HG03432 (cell line): ENCODE data around the gene KLHL1.

Experiments used
- ATAC-seq: cut with Tn5 transposase; IDR thresholded peaks from one replicate; pipeline ENCODE4 v1.9.1; 2021; ENCODE audit warnings: mild to moderate bottlenecking, moderate library complexity; ENCODE audit not compliant: unreplicated experiment

The KLHL1 gene

GRCh38 chr13:69879936-69880335 is 228.3 kb downstream of the KLHL1 start:
- no peak for ATAC-seq

- no peak for ATAC-seq
These were observed 235.8 kb downstream of the KLHL1 start for GRCh38 chr13:69872321-69873047.

- no peak for ATAC-seq
These were observed 241.7 kb downstream of the KLHL1 start for GRCh38 chr13:69866555-69866954.

- ATAC-seq, result peak; percentile 92
These were observed 250.9 kb downstream of the KLHL1 start for GRCh38 chr13:69857183-69857821.

GRCh38 chr13:69856331-69856730 is 251.9 kb downstream of the KLHL1 start:
- ATAC-seq, result no peak

- no peak for ATAC-seq
These were observed 279.7 kb downstream of the KLHL1 start for GRCh38 chr13:69828527-69828926.

- ATAC-seq, result no peak
These were observed 288.1 kb downstream of the KLHL1 start for GRCh38 chr13:69820180-69820579.

- ATAC-seq, result no peak
These were observed 290.9 kb downstream of the KLHL1 start for GRCh38 chr13:69817333-69817869.

- ATAC-seq, result no peak
These were observed 299.1 kb downstream of the KLHL1 start for GRCh38 chr13:69809152-69809551.

- ATAC-seq, result no peak
These were observed 312.0 kb downstream of the KLHL1 start for GRCh38 chr13:69796256-69796655.

GRCh38 chr13:69793783-69794453 is 314.3 kb downstream of the KLHL1 start:
- no peak for ATAC-seq

- ATAC-seq, result no peak
These were observed 331.3 kb downstream of the KLHL1 start for GRCh38 chr13:69776937-69777336.

- ATAC-seq, result no peak
These were observed 338.6 kb downstream of the KLHL1 start for GRCh38 chr13:69769608-69770007.

GRCh38 chr13:69761581-69761980 is 346.7 kb downstream of the KLHL1 start:
- ATAC-seq, result no peak

- no peak for ATAC-seq
These were observed 353.2 kb downstream of the KLHL1 start for GRCh38 chr13:69755101-69755500.

- ATAC-seq, result no peak
These were observed 357.0 kb downstream of the KLHL1 start for GRCh38 chr13:69751259-69751658.

- ATAC-seq, result no peak
These were observed 370.9 kb downstream of the KLHL1 start for GRCh38 chr13:69737129-69737935.

GRCh38 chr13:69721631-69722030 is 386.6 kb downstream of the KLHL1 start:
- no peak for ATAC-seq

- no peak for ATAC-seq
These were observed 387.8 kb downstream of the KLHL1 start for GRCh38 chr13:69720278-69720983.

- ATAC-seq, result no peak
These were observed 401.4 kb downstream of the KLHL1 start for GRCh38 chr13:69706807-69707206.
